Measurements from ENCODE around the gene WNK4. TPM values are rescaled to one million over a fixed set of nuclear protein-coding genes. Genes with fewer than 3 reads are reported as not detected.
A peak's percentile ranks its signal among the peaks of the same experiment; 100 is the strongest.

WNK4 gene
- total and polyA plus RNA-seq, 9 of the 15 experiments (the other 6 are each of a cell fraction or from before 2014, with no cell fraction given): 0.32 to 25.8 (median 4.5) TPM

GRCh38 chr17:42773290-42774035, 6.9 kb upstream of the WNK4 start, which contains the start of gene VPS25 (continued):
- TF ChIP-seq GABPA (tag; conservative IDR thresholded peaks at IDR 0.05; ENCODE audit: low read depth) (peak; percentile 99), FOSL1 (tag; conservative IDR thresholded peaks at IDR 0.05) (0 out of 2 replicates have a peak, but pooled peaks have one; percentile 39), ELF1 (tag; IDR thresholded peaks at IDR 0.05) (peak; percentile 96), HDAC1 (IDR thresholded peaks at IDR 0.05) (peak in 1 of 2 experiments; percentile 72; a peak in 2 of 4 replicates), SMARCC2 (IDR thresholded peaks at IDR 0.05; ENCODE audit: low read depth) (no peak), SMARCA4 (IDR thresholded peaks at IDR 0.05) (0 out of 2 replicates have a peak, but pooled peaks have one; percentile 26), YY1 (IDR thresholded peaks at IDR 0.05; ENCODE audit: borderline replicate concordance in 1 of 3, control insufficient read depth in 1 of 3, extremely low read depth in 1 of 3, insufficient read depth in 3 of 3, insufficient read length in 1 of 3, insufficient replicate concordance in 2 of 3, low read depth in 1 of 3, low read length in 2 of 3) (peak in 2 of 3 experiments; percentile 77 to 87), HDAC2 (IDR thresholded peaks at IDR 0.05) (0 out of 2 replicates have a peak, but pooled peaks have one; percentile 39), TCF7 (IDR thresholded peaks at IDR 0.05; ENCODE audit: borderline replicate concordance) (peak; percentile 87), ZMIZ1 (IDR thresholded peaks at IDR 0.05; ENCODE audit: low read depth in 2 of 2, low read length in 2 of 2) (peak in 1 of 2 experiments; percentile 51; a peak in 1 of 4 replicates), EP400 (IDR thresholded peaks at IDR 0.05) (peak; percentile 78), NCOA2 (IDR thresholded peaks at IDR 0.05; ENCODE audit: partially characterized antibody in 2 of 2) (no peak), BACH1 (tag; IDR thresholded peaks at IDR 0.05) (no peak)

Measured in K562 (cell line).